K562 (cell line): Measurements from ENCODE around the gene PLEKHG4B. TPM values are rescaled to one million over a fixed set of nuclear protein-coding genes. Genes with fewer than 3 reads are reported as not detected.

Experiments used
- ATAC-seq: fragments of 200-7000 bp; cut with Tn5 transposase; 3 replicates; pipeline ENCODE4 v1.9.1; 2020; ENCODE audit warnings: moderate library complexity
- BruUV-seq: library from RNA; stranded (reverse); fragments of 400-500 nt; replicated peaks from 2 replicates; lab custom pipeline; 2021; lab: Mats Ljungman, UMichigan
- CTCF ChIA-PET: fragments of 300-600 bp; formaldehyde crosslinking; extraction: SDS; loops from one replicate; lab custom pipeline; 2021; ENCODE audit warnings: low intra/inter-chr PET ratio; lab: Yijun Ruan, JAX
- POLR2A ChIA-PET: fragments of 300-600, 350-650 bp; sonication (Branson Sonifier 250); formaldehyde crosslinking; extraction: SDS; loops from one replicate; lab custom pipeline; 2021; ENCODE audit warnings: antibody characterized with exemption, inconsistent platforms; lab: Yijun Ruan, JAX
- DNase-seq, 4 experiments: peaks; one replicate each; pipeline versions ENCODE4 v3.0.0 to v3.0.0-alpha.2; 2011 to 2018; ENCODE audit warnings: low spot score in 3 of 4, mixed read lengths in 3 of 4; ENCODE audit errors: extremely low read depth in 1 of 4
- FAIRE-seq: peaks from 2 replicates; lab custom pipeline; 2011; peaks lifted over from hg19 to GRCh38; lab: Jason Lieb, UNC
- H2AFZ ChIP-seq: 2 replicates; pipeline ENCODE4 v1.6.0; 2011; ENCODE audit warnings: low read depth, low read length, control low read depth, inconsistent platforms
- H3K27ac ChIP-seq: fragments of 200-600 bp; 3 replicates; pipeline ENCODE4 v1.8.0; 2011; ENCODE audit warnings: low read depth, mild to moderate bottlenecking, control low read depth, inconsistent platforms, low read length, moderate library complexity, mixed read lengths; ENCODE audit errors: extremely low read depth
- H3K27me3 ChIP-seq, 2 experiments: fragments of 300-600 bp in 1 of 2; 2 replicates in 1 of 2; 3 replicates in 1 of 2; pipeline versions ENCODE4 v1.6.0 to v1.8.0; 2011; ENCODE audit warnings: inconsistent platforms in 2 of 2, low read length in 2 of 2, mild to moderate bottlenecking in 1 of 2, mixed read lengths in 1 of 2, moderate library complexity in 1 of 2; ENCODE audit not compliant: control insufficient read depth in 2 of 2, insufficient read depth in 2 of 2
- H3K36me3 ChIP-seq: fragments of 300-600 bp; 3 replicates; pipeline ENCODE4 v1.8.0; 2011; ENCODE audit warnings: mild to moderate bottlenecking, low read length, inconsistent platforms; ENCODE audit not compliant: control insufficient read depth, insufficient read depth
- H3K4me1 ChIP-seq, 2 experiments: fragments of 200-600 bp in 1 of 2; replicated peaks in 1 of 2; 2 replicates in 1 of 2; 3 replicates in 1 of 2; pipeline versions ENCODE4 v1.5.1 to v1.8.0; 2011; ENCODE audit warnings: inconsistent platforms in 2 of 2, low read length in 2 of 2, mild to moderate bottlenecking in 1 of 2, mixed read lengths in 1 of 2, moderate library complexity in 1 of 2; ENCODE audit not compliant: control insufficient read depth in 2 of 2, insufficient read depth in 2 of 2
- H3K4me2 ChIP-seq: 2 replicates; pipeline ENCODE4 v1.6.1; 2011; ENCODE audit warnings: low read length, control low read depth, inconsistent platforms, mixed read lengths; ENCODE audit not compliant: insufficient read depth
- H3K4me3 ChIP-seq: fragments of 200-600 bp; sonication (generic), shearing (Covaris generic); 2 replicates; pipeline ENCODE4 v1.5.1; 2016; ENCODE audit warnings: control low read depth, inconsistent platforms
- H3K79me2 ChIP-seq: fragments of 200-600 bp; 3 replicates; pipeline ENCODE4 v1.8.0; 2011; ENCODE audit warnings: low read length, inconsistent platforms; ENCODE audit not compliant: control insufficient read depth, insufficient read depth
- H3K9ac ChIP-seq, 2 experiments: 2 replicates each; pipeline versions ENCODE4 v1.6.0 to v1.6.1; 2011; ENCODE audit warnings: low read depth in 2 of 2, low read length in 2 of 2, control low read depth in 1 of 2, inconsistent platforms in 1 of 2, mild to moderate bottlenecking in 1 of 2, mixed read lengths in 1 of 2; ENCODE audit not compliant: insufficient read depth in 1 of 2
- H3K9me1 ChIP-seq: one replicate; pipeline ENCODE4 v1.6.0; 2011; ENCODE audit warnings: inconsistent platforms, mild to moderate bottlenecking, low read length, moderate library complexity; ENCODE audit not compliant: control insufficient read depth, insufficient read depth
- H3K9me3 ChIP-seq: replicated peaks from 2 replicates; pipeline ENCODE4 v1.5.1; 2011; ENCODE audit warnings: low read depth, low read length, inconsistent platforms; ENCODE audit not compliant: control insufficient read depth, insufficient read depth
- H4K20me1 ChIP-seq: replicated peaks from 2 replicates; pipeline ENCODE4 v1.6.1; 2011; ENCODE audit warnings: low read length, inconsistent platforms, mixed read lengths; ENCODE audit not compliant: control insufficient read depth, insufficient read depth
- ATF1 ChIP-seq, 2 experiments: fragments of 450-650 bp in 1 of 2; IDR thresholded peaks; 2 replicates each; pipeline ENCODE4 v1.6.1; 2016; ENCODE audit warnings: missing compliant biosample characterization in 1 of 2, missing genetic modification characterization in 1 of 2
- EGR1 ChIP-seq: fragments of 450-650 bp; conservative IDR thresholded peaks from 2 replicates; pipeline ENCODE4 v1.6.1; 2017; ENCODE audit warnings: mild to moderate bottlenecking
- ILK ChIP-seq: fragments of 450-650 bp; IDR thresholded peaks from 2 replicates; pipeline ENCODE4 v1.6.1; 2016; ENCODE audit warnings: missing genetic modification characterization, low read depth, mild to moderate bottlenecking, missing compliant biosample characterization, moderate library complexity, borderline replicate concordance
- PHF20 ChIP-seq: fragments of 450-650 bp; IDR thresholded peaks from 2 replicates; pipeline ENCODE4 v1.6.1; 2018; ENCODE audit not compliant: partially characterized antibody
- RBM25 ChIP-seq: fragments of 200-400 bp; formaldehyde crosslinking; IDR thresholded peaks from 2 replicates; pipeline ENCODE4 v1.6.1; 2018; ENCODE audit warnings: low read length, low read depth, moderate library complexity; ENCODE audit not compliant: severe bottlenecking
- SPI1 ChIP-seq: IDR thresholded peaks from 2 replicates; pipeline ENCODE4 v1.6.1; 2011; ENCODE audit warnings: low read depth, low read length, control low read depth, borderline replicate concordance
- SRF ChIP-seq, 2 experiments: fragments of 250-450, 450-650 bp in 1 of 2; sonication (Bioruptor Pico) in 1 of 2; sonication (generic) in 1 of 2; formaldehyde crosslinking; IDR thresholded peaks; 2 replicates each; pipeline versions ENCODE4 v1.5.0 to v1.5.1; 2020 to 2022; ENCODE audit warnings: mild to moderate bottlenecking in 1 of 2, missing genetic modification reagents in 1 of 2
- U2AF2 ChIP-seq: fragments of 200-400 bp; formaldehyde crosslinking; optimal IDR thresholded peaks from 2 replicates; pipeline ENCODE3; 2017; ENCODE audit warnings: low read depth, mild to moderate bottlenecking, low read length
- XRCC3 ChIP-seq: fragments of 450-650 bp; IDR thresholded peaks from 2 replicates; pipeline ENCODE4 v1.6.1; 2017; ENCODE audit warnings: mild to moderate bottlenecking, moderate library complexity
- XRCC4 ChIP-seq: IDR thresholded peaks from one replicate; pipeline ENCODE4 v1.6.1; 2011; ENCODE audit not compliant: insufficient read depth, insufficient read length; ENCODE audit errors: extremely low read depth
- ZKSCAN3 ChIP-seq: fragments of 250-450 bp; sonication (Bioruptor Pico); IDR thresholded peaks from 2 replicates; pipeline ENCODE4 v1.4.0; 2020
- ZNF175 ChIP-seq: fragments of 200-800 bp; sonication (Bioruptor generic); IDR thresholded peaks from 2 replicates; pipeline ENCODE4 v1.6.1; 2016; ENCODE audit warnings: low read depth, mild to moderate bottlenecking, missing genetic modification characterization, missing compliant biosample characterization
- ZNF197 ChIP-seq: fragments of 200-800 bp; sonication (Bioruptor generic); IDR thresholded peaks from 2 replicates; pipeline ENCODE4 v1.6.1; 2016; ENCODE audit warnings: low read depth, missing genetic modification characterization, missing compliant biosample characterization
- ZNF695 ChIP-seq: fragments of 450-650 bp; formaldehyde crosslinking; IDR thresholded peaks from 2 replicates; pipeline ENCODE4 v1.4.0; 2020; ENCODE audit warnings: mild to moderate bottlenecking, moderate library complexity
- WGBS: fragments of 100-300 bp; shearing (Covaris generic); methylation state at CpG from one replicate; pipeline ENCODE4 v1.1.6; 2016; ENCODE audit warnings: low coverage, mixed read lengths; ENCODE audit not compliant: insufficient coverage; ENCODE audit errors: missing lambda C conversion rate; 5-methylcytosine and 5-hydroxymethylcytosine counted together
- in situ Hi-C: fragments of 300-500 bp; cut with MboI; formaldehyde crosslinking; loops from 4 replicates; pipeline ENCODE4 v1.15.0; 2018; ENCODE audit warnings: inconsistent platforms, mixed read lengths
- intact Hi-C: fragments of 100-400 bp; cut with micrococcal nuclease; formaldehyde crosslinking; loops from 2 replicates; pipeline ENCODE4 v1.14.2; 2022
- polyA plus RNA-seq, 8 experiments: library from polyadenylated mRNA; depleted of rRNA in 4 of 8; stranded (reverse) in 5 of 8; unstranded in 3 of 8; fragments of >200 nt; fragmentation: Nextera tagmentation in 2 of 8; fragmentation: Illumina TruSeq in 1 of 8; extraction: Ambion mirVana in 2 of 8; extraction: Trizol in 1 of 8; gene quantifications; 2 replicates each; pipeline versions ENCODE4 v1.2.1 to v1.2.3, GENCODE V29; 2011 to 2014; ENCODE audit warnings: inconsistent platforms in 1 of 8, missing spikeins in 1 of 8
- total RNA-seq, 7 experiments: library from RNA; depleted of rRNA in 6 of 7; stranded (reverse); fragments of >200 nt in 6 of 7; fragmentation: Illumina TruSeq in 2 of 7; extraction: Trizol in 2 of 7; gene quantifications; 2 replicates each; pipeline versions ENCODE4 v1.2.1 to v1.2.3, GENCODE V29; 2011 to 2021; ENCODE audit warnings: low replicate concordance in 1 of 7
- TF ChIP-seq, protein P1 (sequence below): fragments of 250-450 bp; sonication (Bioruptor Pico); IDR thresholded peaks from 2 replicates; pipeline ENCODE4 v1.5.0; 2021
- TF ChIP-seq, protein P2 (sequence below): fragments of 250-450 bp; sonication (Bioruptor Pico); IDR thresholded peaks from 2 replicates; pipeline ENCODE4 v1.8.0; 2022; ENCODE audit warnings: moderate library complexity, mild to moderate bottlenecking, inconsistent platforms

The PLEKHG4B gene
- total and polyA plus RNA-seq, 9 of the 15 experiments (the other 6 are each of a cell fraction or from before 2014, with no cell fraction given): 0.02 TPM; not detected in 8

DNA sequence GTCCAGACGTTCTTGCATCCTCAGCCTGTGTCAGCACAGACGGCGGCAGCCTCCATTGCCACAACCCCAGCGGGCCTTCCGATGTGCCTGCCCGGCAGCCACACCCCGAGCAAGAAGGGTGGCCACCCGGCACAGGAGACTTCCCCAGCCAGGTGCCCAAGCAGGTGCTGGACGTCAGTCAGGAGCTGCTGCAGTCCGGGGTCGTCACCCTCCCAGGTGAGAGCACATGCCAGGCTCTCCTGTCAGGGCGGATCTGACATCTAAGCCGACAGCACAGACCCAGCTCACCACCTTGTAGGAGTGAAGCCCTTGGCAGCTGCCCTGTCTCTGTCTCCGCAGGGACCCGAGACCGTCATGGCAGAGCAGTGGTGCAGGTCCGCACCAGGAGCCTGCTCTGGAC lies 51.1 kb downstream of the PLEKHG4B start:
- Histone ChIP-seq H2AFZ (no peak overlapping the region), H3K4me2 (no peak overlapping the region), H3K4me3 (no peak overlapping the region), H3K27me3 (peaks cover 20 to 48% of the 10 kb centered on the region in 2 experiments; a peak in 4 of 5 replicates), H3K4me1 (peaks cover 0 to 13% of the 10 kb centered on the region in 2 experiments; a peak in 1 of 5 replicates), H3K9ac (no peak overlapping the region; a peak in 1 of 4 replicates), H3K27ac (no peak overlapping the region), H3K9me3 (peaks cover 5% of the 10 kb centered on the region), H3K36me3 (no peaks in the 10 kb centered on the region), H4K20me1 (no peaks in the 10 kb centered on the region), H3K9me1 (no peaks in the 10 kb centered on the region), H3K79me2 (no peaks in the 10 kb centered on the region)
- FAIRE-seq (no peak), ATAC-seq (no peak), DNase-seq (no peak)
- TF ChIP-seq PHF20: no peak
- no peak for TF ChIP-seq RBM25
- TF ChIP-seq, protein P1, sequence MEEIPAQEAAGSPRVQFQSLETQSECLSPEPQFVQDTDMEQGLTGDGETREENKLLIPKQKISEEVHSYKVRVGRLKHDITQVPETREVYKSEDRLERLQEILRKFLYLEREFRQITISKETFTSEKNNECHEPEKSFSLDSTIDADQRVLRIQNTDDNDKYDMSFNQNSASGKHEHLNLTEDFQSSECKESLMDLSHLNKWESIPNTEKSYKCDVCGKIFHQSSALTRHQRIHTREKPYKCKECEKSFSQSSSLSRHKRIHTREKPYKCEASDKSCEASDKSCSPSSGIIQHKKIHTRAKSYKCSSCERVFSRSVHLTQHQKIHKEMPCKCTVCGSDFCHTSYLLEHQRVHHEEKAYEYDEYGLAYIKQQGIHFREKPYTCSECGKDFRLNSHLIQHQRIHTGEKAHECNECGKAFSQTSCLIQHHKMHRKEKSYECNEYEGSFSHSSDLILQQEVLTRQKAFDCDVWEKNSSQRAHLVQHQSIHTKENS (CRISPR knock-in tag): no peak
- no peak for TF ChIP-seq ATF1 (CRISPR knock-in tag; IDR thresholded peaks at IDR 0.05)
- no peak for TF ChIP-seq ATF1 (tag; IDR thresholded peaks at IDR 0.05)
- no peak for TF ChIP-seq ZNF695 (CRISPR knock-in tag)
- TF ChIP-seq ZNF197: no peak
- TF ChIP-seq ILK: no peak
- TF ChIP-seq EGR1: no peak
- TF ChIP-seq ZKSCAN3 (CRISPR knock-in tag): no peak
- TF ChIP-seq SPI1: no peak
- no peak for TF ChIP-seq XRCC4
- TF ChIP-seq XRCC3: no peak
- TF ChIP-seq ZNF175 (CRISPR knock-in tag): no peak
- TF ChIP-seq U2AF2: no peak
- TF ChIP-seq SRF (CRISPR knock-in tag; IDR thresholded peaks at IDR 0.05): no peak
- TF ChIP-seq, protein P2, sequence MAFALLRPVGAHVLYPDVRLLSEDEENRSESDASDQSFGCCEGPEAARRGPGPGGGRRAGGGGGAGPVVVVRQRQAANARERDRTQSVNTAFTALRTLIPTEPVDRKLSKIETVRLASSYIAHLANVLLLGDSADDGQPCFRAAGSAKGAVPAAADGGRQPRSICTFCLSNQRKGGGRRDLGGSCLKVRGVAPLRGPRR (CRISPR knock-in tag): no peak
- intact Hi-C loops: no loop called here
- WGBS: 1% methylated on average over 17 of the region's 17 CpGs
- no TSS peak for BruUV-seq
- ChIA-PET CTCF (no interaction called here), POLR2A (interaction anchor here (1.2 kb wide), 1 partner anchor 37 kb away, joined by 3 read pairs; no protein-coding TSS in a partner anchor)
- in situ Hi-C loops: no loop called here
